Central memory CD8-positive, alpha-beta T cell (primary cell): Measurements from ENCODE around the gene CARD9.

Source experiments
- ATAC-seq: fragments of 150-1000 bp; cut with Tn5 transposase; replicated peaks from 2 replicates; pipeline ENCODE4 v1.10.0; 2022; ENCODE audit warnings: mild to moderate bottlenecking, moderate FRiP score, moderate number of reproducible peaks; ENCODE audit not compliant: poor library complexity, severe bottlenecking; ENCODE audit errors: extremely low read depth
- DNase-seq, 2 donors: peaks; one replicate each; pipeline ENCODE4 v3.0.0; 2021; ENCODE audit warnings: low spot score in 2 of 2
- H3K27ac Mint-ChIP-seq: one replicate; pipeline ENCODE4 v1.8.0; 2022; ENCODE audit warnings: low read depth, mild to moderate bottlenecking, moderate library complexity, mixed read lengths
- H3K27me3 Mint-ChIP-seq: one replicate; pipeline ENCODE4 v1.8.0; 2022; ENCODE audit warnings: mixed read lengths
- H3K36me3 Mint-ChIP-seq: one replicate; pipeline ENCODE4 v1.8.0; 2022; ENCODE audit warnings: mild to moderate bottlenecking, moderate library complexity, mixed read lengths; ENCODE audit not compliant: insufficient read depth
- H3K4me1 Mint-ChIP-seq: one replicate; pipeline ENCODE4 v1.8.0; 2022; ENCODE audit warnings: mixed read lengths
- H3K4me3 Mint-ChIP-seq: one replicate; pipeline ENCODE4 v1.8.0; 2022; ENCODE audit warnings: mild to moderate bottlenecking, moderate library complexity, mixed read lengths
- H3K9me3 Mint-ChIP-seq: one replicate; pipeline ENCODE4 v1.8.0; 2022; ENCODE audit warnings: mixed read lengths

CARD9 gene

GRCh38 chr9:136373300-136374182, at the start of gene CARD9:
TSS of gene CARD9 (minus strand) at chr9:136373669. CDS start at chr9:136372078, 1,591 bp downstream.
- Mint-ChIP-seq H3K27ac (no peak within 1 kb of the TSS), H3K36me3 (peaks cover 2% of the 10 kb centered on the region), H3K4me3 (no peak within 1 kb of the TSS), H3K27me3 (no peaks in the 10 kb centered on the region), H3K9me3 (no peaks in the 10 kb centered on the region), H3K4me1 (no peaks in the 10 kb centered on the region)
- ATAC-seq (no peak), DNase-seq (no peak)

GRCh38 chr9:136422876-136423275, 49.4 kb upstream of the CARD9 start:
- H3K27ac Mint-ChIP-seq: no peak overlapping the region
- DNase-seq: no peak
- no peak for ATAC-seq
- peaks cover 44% of the 10 kb centered on the region for H3K36me3 Mint-ChIP-seq
- H3K9me3 Mint-ChIP-seq: no peaks in the 10 kb centered on the region
- H3K4me3 Mint-ChIP-seq: no peak overlapping the region
- H3K4me1 Mint-ChIP-seq: no peaks in the 10 kb centered on the region
- no peaks in the 10 kb centered on the region for H3K27me3 Mint-ChIP-seq

- H3K36me3 Mint-ChIP-seq: peaks cover 50% of the 10 kb centered on the region
- DNase-seq: no peak
Measured at GRCh38 chr9:136421791-136422190, 48.3 kb upstream of the CARD9 start.

GRCh38 chr9:136419092-136419420, 45.6 kb upstream of the CARD9 start:
- Mint-ChIP-seq H3K27me3 (no peaks in the 10 kb centered on the region), H3K9me3 (no peaks in the 10 kb centered on the region), H3K27ac (no peak overlapping the region), H3K36me3 (peaks cover 54% of the 10 kb centered on the region), H3K4me3 (no peak overlapping the region), H3K4me1 (no peaks in the 10 kb centered on the region)
- no peak for ATAC-seq
- no peak for DNase-seq

More at GRCh38 chr9:136421791-136422190, 48.3 kb upstream of the CARD9 start:
- ATAC-seq: no peak
- Mint-ChIP-seq H3K4me1 (no peaks in the 10 kb centered on the region), H3K27me3 (no peaks in the 10 kb centered on the region), H3K27ac (no peak overlapping the region), H3K4me3 (no peak overlapping the region), H3K9me3 (no peaks in the 10 kb centered on the region)

GRCh38 chr9:136418182-136419091, 45.0 kb upstream of the CARD9 start:
- DNase-seq: no peak
- Mint-ChIP-seq H3K36me3 (peaks cover 57% of the 10 kb centered on the region), H3K4me1 (no peaks in the 10 kb centered on the region), H3K4me3 (no peak overlapping the region), H3K9me3 (no peaks in the 10 kb centered on the region), H3K27me3 (no peaks in the 10 kb centered on the region), H3K27ac (no peak overlapping the region)
- no peak for ATAC-seq

- no peaks in the 10 kb centered on the region for H3K27me3 Mint-ChIP-seq
- H3K4me1 Mint-ChIP-seq: no peaks in the 10 kb centered on the region
- no peak overlapping the region for H3K4me3 Mint-ChIP-seq
- ATAC-seq: no peak
- H3K36me3 Mint-ChIP-seq: peaks cover 50% of the 10 kb centered on the region
- DNase-seq: no peak
- no peaks in the 10 kb centered on the region for H3K9me3 Mint-ChIP-seq
- no peak overlapping the region for H3K27ac Mint-ChIP-seq
Measured at GRCh38 chr9:136416914-136417313, 43.4 kb upstream of the CARD9 start.

GRCh38 chr9:136416427-136416826, 43.0 kb upstream of the CARD9 start:
- H3K36me3 Mint-ChIP-seq: peaks cover 48% of the 10 kb centered on the region

GRCh38 chr9:136412962-136413361, 39.5 kb upstream of the CARD9 start:
- Mint-ChIP-seq H3K4me1 (peaks cover 25% of the 10 kb centered on the region), H3K9me3 (no peaks in the 10 kb centered on the region), H3K27me3 (no peaks in the 10 kb centered on the region), H3K36me3 (peaks cover 42% of the 10 kb centered on the region), H3K4me3 (no peak overlapping the region), H3K27ac (no peak overlapping the region)
- ATAC-seq: no peak
- DNase-seq: no peak

More at GRCh38 chr9:136416427-136416826, 43.0 kb upstream of the CARD9 start:
- DNase-seq: no peak
- H3K4me3 Mint-ChIP-seq: no peak overlapping the region
- H3K9me3 Mint-ChIP-seq: no peaks in the 10 kb centered on the region
- no peak overlapping the region for H3K27ac Mint-ChIP-seq
- peaks cover 3% of the 10 kb centered on the region for H3K4me1 Mint-ChIP-seq
- no peak for ATAC-seq
- H3K27me3 Mint-ChIP-seq: no peaks in the 10 kb centered on the region

- no peaks in the 10 kb centered on the region for H3K9me3 Mint-ChIP-seq
- H3K27ac Mint-ChIP-seq: peak overlapping the region; percentile 92
- DNase-seq (no peak), ATAC-seq (no peak)
- peak overlapping the region; percentile 83 for H3K4me3 Mint-ChIP-seq
- H3K4me1 Mint-ChIP-seq: peaks cover 25% of the 10 kb centered on the region
- H3K36me3 Mint-ChIP-seq: peaks cover 43% of the 10 kb centered on the region
- H3K27me3 Mint-ChIP-seq: no peaks in the 10 kb centered on the region
Measured at GRCh38 chr9:136411378-136411777, 37.9 kb upstream of the CARD9 start.

- peak; percentile 90 to 93 for DNase-seq
- no peaks in the 10 kb centered on the region for H3K9me3 Mint-ChIP-seq
- no peaks in the 10 kb centered on the region for H3K27me3 Mint-ChIP-seq
- peak within 1 kb of the TSS; percentile 83 for H3K4me3 Mint-ChIP-seq
- peaks cover 37% of the 10 kb centered on the region for H3K36me3 Mint-ChIP-seq
- peak; percentile 88 for ATAC-seq
- H3K4me1 Mint-ChIP-seq: peaks cover 25% of the 10 kb centered on the region
- H3K27ac Mint-ChIP-seq: peak within 1 kb of the TSS; percentile 92
Measured at GRCh38 chr9:136410500-136411287, 37.2 kb upstream of the CARD9 start, which contains the start of the genes ENTR1 and PMPCA. TSS of gene ENTR1 (minus strand) at chr9:136410614. CDS start at chr9:136410397, 217 bp downstream. TSS of gene PMPCA (plus strand) at chr9:136410658. CDS start at chr9:136410669, 11 bp downstream.

- peaks cover 30% of the 10 kb centered on the region for H3K4me1 Mint-ChIP-seq
- H3K36me3 Mint-ChIP-seq: peaks cover 38% of the 10 kb centered on the region
- no peak for DNase-seq
Measured at GRCh38 chr9:136409557-136410455, 36.3 kb upstream of the CARD9 start.

More at GRCh38 chr9:136409557-136410455, 36.3 kb upstream of the CARD9 start:
- H3K27me3 Mint-ChIP-seq: no peaks in the 10 kb centered on the region
- peak overlapping the region; percentile 92 for H3K27ac Mint-ChIP-seq
- H3K9me3 Mint-ChIP-seq: no peaks in the 10 kb centered on the region
- peak overlapping the region; percentile 83 for H3K4me3 Mint-ChIP-seq
- ATAC-seq: peak; percentile 35
